Measurements from ENCODE around the gene SNRPD1. TPM values are rescaled to one million over a fixed set of nuclear protein-coding genes. Genes with fewer than 3 reads are reported as not detected.

The SNRPD1 gene
- total and polyA plus RNA-seq, 2 donors (not counting 3 experiments of a cell fraction or from before 2014, with no cell fraction given) = 16.6 to 97.3 TPM

DNA sequence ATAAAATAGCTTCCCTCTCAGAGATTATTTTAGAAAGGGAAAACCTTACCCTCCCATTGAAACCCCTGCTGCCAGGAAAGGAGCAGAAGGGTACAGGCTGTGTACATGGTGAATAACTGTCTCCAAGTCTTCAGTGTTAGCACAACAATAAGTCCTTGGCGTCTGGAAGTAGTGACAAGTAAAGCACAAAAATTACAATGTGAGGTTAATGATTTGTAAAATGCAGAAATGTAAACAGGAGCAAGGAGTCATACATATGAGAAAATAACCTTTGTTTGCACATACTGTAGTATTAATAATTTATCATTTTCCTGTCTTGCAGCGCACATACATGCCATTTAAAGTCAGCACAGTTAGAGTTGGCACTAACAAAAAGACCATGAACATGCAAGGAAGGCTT lies 52.0 kb downstream of the SNRPD1 start:
- H3K9ac ChIP-seq (replicated peaks; ENCODE audit: extremely low read depth, insufficient read depth, low read length) = no peak overlapping the region
- H4K20me1 ChIP-seq (replicated peaks; ENCODE audit: control insufficient read depth, extremely low read depth, insufficient read depth, low read length) = no peaks in the 10 kb centered on the region
- DNase-seq (ENCODE audit: low read depth, low spot score) = no peak
- no peak for FAIRE-seq
- no peak overlapping the region for H3K4me2 ChIP-seq (ENCODE audit: insufficient read depth, low read length)
- H3K4me1 ChIP-seq (ENCODE audit: control insufficient read depth, extremely low read depth, insufficient read depth, low read length) = no peaks in the 10 kb centered on the region
- ChIA-PET POLR2A (no interaction called here), CTCF (no interaction called here)
- H3K79me2 ChIP-seq (ENCODE audit: control insufficient read depth, insufficient read depth, low read length) = no peaks in the 10 kb centered on the region
- no peak overlapping the region for H3K27ac ChIP-seq (ENCODE audit: insufficient read depth, low read depth, low read length)
- no peak overlapping the region for H3K4me3 ChIP-seq (replicated peaks in 1 of 3; ENCODE audit: insufficient read depth in 1 of 3, low read depth in 1 of 3, low read length in 3 of 3)
- H3K36me3 ChIP-seq (ENCODE audit: control insufficient read depth in 2 of 2, extremely low read depth in 1 of 2, insufficient read depth in 2 of 2, low read length in 2 of 2) = no peaks in the 10 kb centered on the region
- H3K9me3 ChIP-seq (replicated peaks; ENCODE audit: control insufficient read depth, insufficient read depth, low read length) = no peaks in the 10 kb centered on the region
- no peaks in the 10 kb centered on the region for H3K27me3 ChIP-seq (ENCODE audit: control insufficient read depth in 2 of 2, insufficient read depth in 2 of 2, low read length in 2 of 2)
- BruUV-seq (replicated peaks) = no TSS peak
- H2AFZ ChIP-seq (ENCODE audit: low read depth, low read length) = no peak overlapping the region
- TF ChIP-seq, protein P1, sequence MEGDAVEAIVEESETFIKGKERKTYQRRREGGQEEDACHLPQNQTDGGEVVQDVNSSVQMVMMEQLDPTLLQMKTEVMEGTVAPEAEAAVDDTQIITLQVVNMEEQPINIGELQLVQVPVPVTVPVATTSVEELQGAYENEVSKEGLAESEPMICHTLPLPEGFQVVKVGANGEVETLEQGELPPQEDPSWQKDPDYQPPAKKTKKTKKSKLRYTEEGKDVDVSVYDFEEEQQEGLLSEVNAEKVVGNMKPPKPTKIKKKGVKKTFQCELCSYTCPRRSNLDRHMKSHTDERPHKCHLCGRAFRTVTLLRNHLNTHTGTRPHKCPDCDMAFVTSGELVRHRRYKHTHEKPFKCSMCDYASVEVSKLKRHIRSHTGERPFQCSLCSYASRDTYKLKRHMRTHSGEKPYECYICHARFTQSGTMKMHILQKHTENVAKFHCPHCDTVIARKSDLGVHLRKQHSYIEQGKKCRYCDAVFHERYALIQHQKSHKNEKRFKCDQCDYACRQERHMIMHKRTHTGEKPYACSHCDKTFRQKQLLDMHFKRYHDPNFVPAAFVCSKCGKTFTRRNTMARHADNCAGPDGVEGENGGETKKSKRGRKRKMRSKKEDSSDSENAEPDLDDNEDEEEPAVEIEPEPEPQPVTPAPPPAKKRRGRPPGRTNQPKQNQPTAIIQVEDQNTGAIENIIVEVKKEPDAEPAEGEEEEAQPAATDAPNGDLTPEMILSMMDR (IDR thresholded peaks at IDR 0.05; ENCODE audit: extremely low read depth in 1 of 2, insufficient read depth in 1 of 2, low read depth in 1 of 2, low read length in 2 of 2) = no peak
- TF ChIP-seq GATA2 (IDR thresholded peaks at IDR 0.05; ENCODE audit: insufficient read depth, insufficient read length, low read depth, low read length) (no peak), POLR2AphosphoS5 (IDR thresholded peaks at IDR 0.05; ENCODE audit: insufficient read depth, low read depth, low read length) (no peak), JUN (IDR thresholded peaks at IDR 0.05; ENCODE audit: borderline replicate concordance, insufficient read depth, insufficient read length, low read depth) (no peak), EZH2 (IDR thresholded peaks at IDR 0.05; ENCODE audit: borderline replicate concordance, low read depth, low read length, severe bottlenecking) (no peak), FOS (IDR thresholded peaks at IDR 0.05; ENCODE audit: borderline replicate concordance, insufficient read depth, low read length) (no peak), POLR2A (IDR thresholded peaks at IDR 0.05; ENCODE audit: low read depth, low read length) (no peak), MYC (IDR thresholded peaks at IDR 0.05; ENCODE audit: low read depth, low read length) (no peak)
- TF ChIP-seq, protein P2, sequence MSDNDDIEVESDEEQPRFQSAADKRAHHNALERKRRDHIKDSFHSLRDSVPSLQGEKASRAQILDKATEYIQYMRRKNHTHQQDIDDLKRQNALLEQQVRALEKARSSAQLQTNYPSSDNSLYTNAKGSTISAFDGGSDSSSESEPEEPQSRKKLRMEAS (IDR thresholded peaks at IDR 0.05; ENCODE audit: insufficient read depth, insufficient read length) = no peak
- H3K9me1 ChIP-seq (replicated peaks; ENCODE audit: control insufficient read depth, extremely low read depth, insufficient read depth, low read length) = no peaks in the 10 kb centered on the region
- dilution Hi-C loops (cut with MboI; ENCODE audit: extremely low pct_ligation_motif_present, low sequenced_read_pairs) = no loop called here
- intact Hi-C loops (cut with micrococcal nuclease) = no loop called here

All from endothelial cell of umbilical vein (primary cell).